AG04450 (cell line): ENCODE measurements around the gene TBCD. TPM values are rescaled to one million over a fixed set of nuclear protein-coding genes. Genes with fewer than 3 reads are reported as not detected.

Experiments
- CTCF ChIA-PET: fragments of 300-600, 350-600 bp; formaldehyde crosslinking; extraction: SDS; loops from one replicate; lab custom pipeline; 2022; ENCODE audit warnings: antibody characterized with exemption, inconsistent platforms; lab: Charles Lee
- POLR2A ChIA-PET: fragments of 350-600 bp; formaldehyde crosslinking; extraction: SDS; loops from one replicate; lab custom pipeline; 2021; ENCODE audit warnings: antibody characterized with exemption, inconsistent platforms; lab: Yijun Ruan, JAX
- DNase-seq: peaks from one replicate; pipeline ENCODE4 v3.0.0-alpha.2; 2011; ENCODE audit warnings: low read depth, low spot score
- H3K27ac ChIP-seq: one replicate; pipeline ENCODE4 v1.5.1; 2012; ENCODE audit warnings: low read depth, low read length, control low read depth
- H3K27me3 ChIP-seq: one replicate; pipeline ENCODE4 v1.6.0; 2012; ENCODE audit warnings: low read length; ENCODE audit not compliant: control insufficient read depth, insufficient read depth
- H3K4me3 ChIP-seq: 2 replicates; pipeline ENCODE4 v1.5.1; 2011; ENCODE audit warnings: mild to moderate bottlenecking, low read depth, low read length, control low read depth
- H3K9me3 ChIP-seq: 2 replicates; pipeline ENCODE4 v1.5.1; 2012; ENCODE audit warnings: low read length; ENCODE audit not compliant: control insufficient read depth, insufficient read depth
- polyA plus RNA-seq: library from polyadenylated mRNA; depleted of rRNA; stranded (reverse); fragments of >200 nt; gene quantifications from 2 replicates; pipeline ENCODE4 v1.2.3, GENCODE V29; 2011
- TF ChIP-seq, protein P1 (sequence below): IDR thresholded peaks from 2 replicates; pipeline ENCODE4 v1.5.1; 2011; ENCODE audit warnings: low read depth, low read length, control low read depth, inconsistent platforms

TBCD gene
- polyA plus RNA-seq, 1 experiment = 28.5 TPM

DNA sequence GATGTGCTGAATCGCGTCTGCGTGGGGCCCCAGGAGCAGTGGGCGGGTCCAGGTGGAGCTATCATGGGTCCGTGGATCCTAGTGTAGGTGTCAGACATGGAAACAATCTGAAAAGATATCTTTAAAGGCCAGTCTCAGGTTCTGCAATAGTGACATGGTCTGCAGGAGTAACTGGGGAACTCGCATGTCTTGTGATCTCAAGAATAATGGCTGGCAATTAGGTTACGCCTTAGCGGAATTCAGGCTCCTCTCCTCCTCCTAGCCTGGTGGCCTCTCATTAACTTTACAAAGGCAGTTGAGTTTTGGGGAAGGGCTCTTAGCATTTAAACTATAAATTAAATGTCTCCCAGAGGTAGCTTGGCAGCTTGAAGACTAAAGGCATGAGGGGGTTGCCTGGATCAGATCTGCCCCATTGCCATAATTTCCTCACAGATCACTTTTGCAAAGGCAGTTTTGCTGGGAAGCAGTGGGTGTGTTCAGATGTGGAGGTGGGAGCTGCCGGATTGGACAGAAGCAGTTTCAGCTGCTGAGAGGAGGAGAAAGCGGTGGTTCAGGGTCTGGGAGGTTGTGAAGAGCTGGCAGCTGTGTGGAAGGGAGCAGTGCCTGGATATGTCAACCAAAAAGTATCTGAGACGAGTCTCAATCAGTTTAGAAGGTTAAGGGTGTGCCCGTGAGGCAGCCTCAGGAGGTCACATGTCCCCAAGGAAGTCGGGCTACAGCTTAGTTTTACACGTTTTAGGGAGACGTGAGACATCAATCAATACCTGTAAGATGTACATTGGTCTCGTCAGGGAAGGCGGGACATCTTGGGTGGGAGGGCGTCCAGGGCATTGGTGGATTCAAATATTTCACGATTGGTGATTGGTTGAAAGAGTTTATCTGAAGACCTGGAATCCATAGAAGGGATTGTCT lies 2.7 kb downstream of the TBCD start:
- TF ChIP-seq, protein P1, sequence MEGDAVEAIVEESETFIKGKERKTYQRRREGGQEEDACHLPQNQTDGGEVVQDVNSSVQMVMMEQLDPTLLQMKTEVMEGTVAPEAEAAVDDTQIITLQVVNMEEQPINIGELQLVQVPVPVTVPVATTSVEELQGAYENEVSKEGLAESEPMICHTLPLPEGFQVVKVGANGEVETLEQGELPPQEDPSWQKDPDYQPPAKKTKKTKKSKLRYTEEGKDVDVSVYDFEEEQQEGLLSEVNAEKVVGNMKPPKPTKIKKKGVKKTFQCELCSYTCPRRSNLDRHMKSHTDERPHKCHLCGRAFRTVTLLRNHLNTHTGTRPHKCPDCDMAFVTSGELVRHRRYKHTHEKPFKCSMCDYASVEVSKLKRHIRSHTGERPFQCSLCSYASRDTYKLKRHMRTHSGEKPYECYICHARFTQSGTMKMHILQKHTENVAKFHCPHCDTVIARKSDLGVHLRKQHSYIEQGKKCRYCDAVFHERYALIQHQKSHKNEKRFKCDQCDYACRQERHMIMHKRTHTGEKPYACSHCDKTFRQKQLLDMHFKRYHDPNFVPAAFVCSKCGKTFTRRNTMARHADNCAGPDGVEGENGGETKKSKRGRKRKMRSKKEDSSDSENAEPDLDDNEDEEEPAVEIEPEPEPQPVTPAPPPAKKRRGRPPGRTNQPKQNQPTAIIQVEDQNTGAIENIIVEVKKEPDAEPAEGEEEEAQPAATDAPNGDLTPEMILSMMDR = no peak
- H3K9me3 ChIP-seq = peaks cover 6% of the 10 kb centered on the region
- POLR2A ChIA-PET = no interaction called here
- H3K27ac ChIP-seq = no peak overlapping the region
- no peaks in the 10 kb centered on the region for H3K27me3 ChIP-seq
- no peak overlapping the region for H3K4me3 ChIP-seq
- DNase-seq = no peak
- CTCF ChIA-PET = interaction anchor here (1.0 kb wide), 1 partner anchor 26 kb away, joined by 3 read pairs; no protein-coding TSS in a partner anchor

DNA sequence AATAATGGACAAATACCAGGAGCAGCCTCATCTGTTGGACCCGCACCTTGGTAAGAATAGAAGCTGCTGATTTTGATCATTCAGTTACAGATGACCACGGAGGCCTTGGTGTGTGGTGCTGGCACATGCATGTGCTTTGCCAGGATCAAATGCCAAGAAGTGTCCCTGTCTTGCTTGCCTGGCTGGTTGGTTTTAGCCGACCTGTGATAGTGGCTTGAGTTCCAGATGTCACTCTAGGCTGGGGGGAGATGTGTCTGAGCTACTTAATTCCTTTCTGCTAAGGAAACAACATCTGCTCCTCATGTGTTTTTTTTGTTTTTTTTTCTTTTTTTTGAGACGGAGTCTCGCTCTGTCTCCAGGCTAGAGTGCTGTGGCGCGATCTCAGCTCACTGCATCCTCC lies 4.3 kb downstream of the TBCD start:
- Histone ChIP-seq H3K4me3 (no peak overlapping the region), H3K27me3 (no peaks in the 10 kb centered on the region), H3K9me3 (no peaks in the 10 kb centered on the region), H3K27ac (no peak overlapping the region)
- no peak for DNase-seq
- POLR2A ChIA-PET = no interaction called here
- CTCF ChIA-PET = interaction anchor here (1.0 kb wide), 1 partner anchor 12 kb away, joined by 4 read pairs; no protein-coding TSS in a partner anchor
- TF ChIP-seq, protein P1 = no peak

DNA sequence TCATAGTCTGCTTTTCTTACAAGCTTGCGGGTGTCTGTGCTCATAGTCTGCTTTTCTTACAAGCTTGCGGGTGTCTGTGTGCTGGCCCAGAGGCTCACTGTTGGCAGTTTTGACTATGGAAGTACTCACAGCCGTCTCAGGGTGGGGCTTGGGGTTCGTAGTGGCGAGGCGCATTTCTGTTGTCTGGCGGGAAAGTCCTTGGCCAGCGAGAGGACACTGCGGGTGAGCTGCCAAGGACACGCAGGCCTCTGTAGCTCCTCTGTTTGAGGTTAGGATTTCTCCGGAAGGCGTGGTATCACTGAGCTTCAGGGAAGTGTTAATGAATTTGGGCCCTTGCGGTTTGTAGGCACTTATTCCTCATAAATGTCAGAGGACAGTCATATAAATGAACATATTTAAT lies 13.5 kb downstream of the TBCD start:
- Histone ChIP-seq H3K9me3 (no peaks in the 10 kb centered on the region; the same call in 1 of the 2 replicates), H3K27ac (no peak overlapping the region), H3K4me3 (no peak overlapping the region), H3K27me3 (no peaks in the 10 kb centered on the region)
- POLR2A ChIA-PET = no interaction called here
- CTCF ChIA-PET = interaction anchor here (1.7 to 1.9 kb wide), 2 partner anchors 10 to 96 kb away, joined by 4 to 6 read pairs; no protein-coding TSS in a partner anchor
- TF ChIP-seq, protein P1 = no peak
- no peak for DNase-seq

DNA sequence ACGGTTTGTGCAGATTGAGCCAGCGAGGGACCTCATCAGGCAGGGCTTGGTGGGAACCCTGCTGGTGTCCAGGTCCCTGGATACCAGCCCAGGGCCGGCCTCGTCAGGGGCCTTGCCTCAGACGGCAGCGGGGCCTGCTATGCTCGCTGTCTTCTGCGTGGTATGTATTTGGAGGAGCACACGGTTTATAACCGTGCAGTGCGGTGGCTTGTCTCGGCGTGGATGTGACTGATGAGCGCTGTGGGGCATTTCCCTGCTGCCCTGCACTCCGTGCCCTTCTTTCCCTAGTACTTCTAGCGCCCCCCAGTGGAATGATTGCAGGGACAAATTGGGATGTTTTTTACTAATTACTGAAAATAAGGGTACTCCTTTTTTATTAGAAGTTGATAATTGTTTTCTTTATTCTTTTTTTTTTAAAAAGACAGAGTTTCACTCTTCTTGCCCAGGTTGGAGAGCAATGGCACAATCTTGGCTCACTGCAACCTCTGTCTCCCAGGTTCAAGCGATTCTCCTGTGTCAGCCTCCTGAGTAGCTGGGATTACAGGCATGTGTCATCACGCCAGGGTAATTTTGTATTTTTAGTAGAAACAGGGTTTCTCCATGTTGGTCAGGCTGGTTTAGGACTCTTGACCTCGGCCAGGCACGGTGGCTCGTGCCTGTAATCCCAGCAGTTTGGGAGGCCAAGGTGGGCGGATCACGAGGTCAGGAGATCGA lies 15.3 kb downstream of the TBCD start:
- POLR2A ChIA-PET = no interaction called here

More for the DNA sequence above, 15.3 kb downstream of the TBCD start:
- DNase-seq = no peak
- CTCF ChIA-PET = interaction anchor here (1.3 to 2.2 kb wide), 4 partner anchors 8 to 98 kb away, joined by 4 to 10 read pairs (median 5); no protein-coding TSS in a partner anchor
- Histone ChIP-seq H3K9me3 (no peaks in the 10 kb centered on the region; the same call in 1 of the 2 replicates), H3K27ac (no peak overlapping the region), H3K4me3 (no peak overlapping the region), H3K27me3 (no peaks in the 10 kb centered on the region)
- TF ChIP-seq, protein P1 = peak; percentile 62
